SK-N-SH (cell line): ENCODE measurements around the gene EGF. TPM values are rescaled to one million over a fixed set of nuclear protein-coding genes. Genes with fewer than 3 reads are reported as not detected.

ENCODE experiments used
- CTCF ChIA-PET: fragments of 300-600, 350-600 bp; formaldehyde crosslinking; extraction: SDS; loops from one replicate; lab custom pipeline; 2021; lab: Yijun Ruan, JAX
- POLR2A ChIA-PET: fragments of 350-600 bp; sonication (Branson Sonifier 250); formaldehyde crosslinking; extraction: SDS; loops from one replicate; lab custom pipeline; 2020; ENCODE audit warnings: antibody characterized with exemption, inconsistent platforms; lab: Yijun Ruan, JAX
- DNase-seq: peaks from one replicate; pipeline ENCODE4 v3.0.0; 2012
- H2AFZ ChIP-seq: fragments of 200-600 bp; sonication (generic); 2 replicates; pipeline ENCODE4 v1.8.1; 2016; ENCODE audit warnings: antibody characterized with exemption, mild to moderate bottlenecking, low read depth
- H3F3A ChIP-seq: fragments of 200-600 bp; sonication (generic); replicated peaks from 2 replicates; pipeline ENCODE3; 2016; ENCODE audit warnings: antibody characterized with exemption, mild to moderate bottlenecking; ENCODE audit not compliant: insufficient read depth
- H3K27ac ChIP-seq, 2 experiments: fragments of 200-500 bp in 1 of 2; fragments of 200-600 bp in 1 of 2; sonication (Bioruptor generic) in 1 of 2; sonication (generic), shearing (Covaris generic) in 1 of 2; 2 replicates each; pipeline versions ENCODE4 v1.5.1 to v1.6.1; 2014 to 2016; ENCODE audit warnings: low read depth in 2 of 2, inconsistent platforms in 1 of 2, low read length in 1 of 2, mild to moderate bottlenecking in 1 of 2, mixed read lengths in 1 of 2
- H3K27me3 ChIP-seq: fragments of 200-600 bp; sonication (generic), shearing (Covaris generic); 2 replicates; pipeline ENCODE4 v1.6.1; 2016; ENCODE audit warnings: mixed run types; ENCODE audit not compliant: insufficient read depth
- H3K36me3 ChIP-seq, 2 experiments: fragments of 200-500 bp in 1 of 2; fragments of 200-600 bp in 1 of 2; sonication (Bioruptor generic) in 1 of 2; sonication (generic) in 1 of 2; replicated peaks in 1 of 2; 2 replicates each; pipeline versions ENCODE3 to v1.5.1; 2014 to 2016; ENCODE audit warnings: low read length in 1 of 2, mild to moderate bottlenecking in 1 of 2; ENCODE audit not compliant: insufficient read depth in 2 of 2, control insufficient read depth in 1 of 2
- H3K4me1 ChIP-seq, 2 experiments: fragments of 200-500 bp in 1 of 2; fragments of 200-600 bp in 1 of 2; sonication (Bioruptor generic) in 1 of 2; sonication (generic), shearing (Covaris generic) in 1 of 2; 2 replicates each; pipeline versions ENCODE4 v1.5.1 to v1.6.1; 2014 to 2016; ENCODE audit warnings: low read depth in 1 of 2, low read length in 1 of 2, mixed run types in 1 of 2; ENCODE audit not compliant: insufficient read depth in 2 of 2, control insufficient read depth in 1 of 2
- H3K4me2 ChIP-seq: fragments of 200-600 bp; sonication (generic), shearing (Covaris generic); 2 replicates; pipeline ENCODE4 v1.6.1; 2017; ENCODE audit warnings: mixed run types
- H3K4me3 ChIP-seq, 2 experiments: fragments of 200-500 bp in 1 of 2; fragments of 200-600 bp in 1 of 2; sonication (Bioruptor generic) in 1 of 2; sonication (generic), shearing (Covaris generic) in 1 of 2; 2 replicates each; pipeline versions ENCODE4 v1.5.1 to v1.8.1; 2014 to 2016; ENCODE audit warnings: low read depth in 2 of 2, inconsistent platforms in 1 of 2, low read length in 1 of 2, mild to moderate bottlenecking in 1 of 2, mixed read lengths in 1 of 2, moderate library complexity in 1 of 2
- H3K79me2 ChIP-seq: fragments of 200-600 bp; sonication (generic); 2 replicates; pipeline ENCODE4 v1.8.1; 2017; ENCODE audit warnings: mild to moderate bottlenecking; ENCODE audit not compliant: insufficient read depth
- H3K9ac ChIP-seq: fragments of 200-600 bp; sonication (generic); 2 replicates; pipeline ENCODE4 v1.6.1; 2017; ENCODE audit warnings: mixed run types
- H3K9me2 ChIP-seq: fragments of 200-600 bp; sonication (generic); 2 replicates; pipeline ENCODE4 v1.6.1; 2017; ENCODE audit warnings: mixed run types
- H3K9me3 ChIP-seq: fragments of 200-600 bp; sonication (generic); 2 replicates; pipeline ENCODE4 v1.6.1; 2017; ENCODE audit warnings: mixed run types, mild to moderate bottlenecking, moderate library complexity
- H4K20me1 ChIP-seq: fragments of 200-600 bp; sonication (generic); 2 replicates; pipeline ENCODE4 v1.6.1; 2017; ENCODE audit warnings: mild to moderate bottlenecking, mixed run types; ENCODE audit not compliant: insufficient read depth
- ELF1 ChIP-seq: IDR thresholded peaks from 2 replicates; pipeline ENCODE4 v1.4.0; 2012
- EP300 ChIP-seq, 2 experiments: IDR thresholded peaks; 2 replicates each; pipeline versions ENCODE4 v1.4.0 to v1.6.1; 2012; ENCODE audit warnings: borderline replicate concordance in 1 of 2, low read depth in 1 of 2, low read length in 1 of 2
- EZH2phosphoT487 ChIP-seq: fragments of 200-600 bp; sonication (generic); IDR thresholded peaks from 2 replicates; pipeline ENCODE4 v1.6.1; 2017; ENCODE audit warnings: low read depth, mixed run types, mild to moderate bottlenecking, antibody characterized with exemption, moderate library complexity, borderline replicate concordance
- FOXM1 ChIP-seq: IDR thresholded peaks from 2 replicates; pipeline ENCODE4 v1.4.0; 2012; ENCODE audit warnings: low read depth, mild to moderate bottlenecking
- GABPA ChIP-seq: IDR thresholded peaks from 2 replicates; pipeline ENCODE4 v1.4.0; 2012; ENCODE audit warnings: low read depth, mild to moderate bottlenecking
- GATA2 ChIP-seq: sonication (generic); formaldehyde crosslinking; IDR thresholded peaks from 2 replicates; pipeline ENCODE4 v1.5.0; 2020; ENCODE audit warnings: mild to moderate bottlenecking, missing genetic modification reagents
- JUND ChIP-seq: IDR thresholded peaks from 2 replicates; pipeline ENCODE4 v1.4.0; 2012
- NRF1 ChIP-seq: IDR thresholded peaks from 2 replicates; pipeline ENCODE4 v1.6.1; 2012; ENCODE audit warnings: low read depth, mild to moderate bottlenecking, low read length
- PBX3 ChIP-seq: IDR thresholded peaks from 2 replicates; pipeline ENCODE4; 2012
- RCOR1 ChIP-seq: fragments of 150-350 bp; IDR thresholded peaks from 2 replicates; pipeline ENCODE4 v1.6.1; 2017; ENCODE audit warnings: antibody characterized with exemption, low read length
- RFX5 ChIP-seq: IDR thresholded peaks from 2 replicates; pipeline ENCODE4 v1.6.1; 2012; ENCODE audit warnings: mild to moderate bottlenecking, improper control_type of control experiment, low read length
- SMC3 ChIP-seq: IDR thresholded peaks from 2 replicates; pipeline ENCODE4 v1.6.1; 2012; ENCODE audit warnings: low read depth, low read length, improper control_type of control experiment
- TAF1 ChIP-seq: IDR thresholded peaks from 2 replicates; pipeline ENCODE4 v1.6.1; 2012; ENCODE audit warnings: low read depth, mild to moderate bottlenecking, low read length, moderate library complexity, borderline replicate concordance
- TCF12 ChIP-seq: IDR thresholded peaks from 2 replicates; pipeline ENCODE4 v1.4.0; 2012
- TEAD4 ChIP-seq: IDR thresholded peaks from 2 replicates; pipeline ENCODE4 v1.4.0; 2012; ENCODE audit warnings: mild to moderate bottlenecking, borderline replicate concordance; ENCODE audit not compliant: insufficient read depth
- YY1 ChIP-seq: IDR thresholded peaks from 2 replicates; pipeline ENCODE4 v1.4.0; 2012; ENCODE audit warnings: low read depth, mild to moderate bottlenecking
- WGBS: methylation state at CpG from one replicate; pipeline ENCODE4 v1.1.6; 2017; ENCODE audit warnings: low lambda C conversion rate; 5-methylcytosine and 5-hydroxymethylcytosine counted together
- polyA plus RNA-seq, 3 experiments: library from polyadenylated mRNA; depleted of rRNA; stranded (reverse); fragments of >200 nt; gene quantifications; 2 replicates each; pipeline ENCODE4 v1.2.3, GENCODE V29; 2012
- TF ChIP-seq, protein P1 (sequence below): IDR thresholded peaks from 2 replicates; pipeline ENCODE4 v1.6.1; 2012; ENCODE audit warnings: mild to moderate bottlenecking, low read depth, low read length, moderate library complexity
- TF ChIP-seq, protein P2 (sequence below): fragments of 150-350 bp; IDR thresholded peaks from 2 replicates; pipeline ENCODE4 v1.6.1; 2017; ENCODE audit warnings: antibody characterized with exemption, low read length, low read depth, borderline replicate concordance
- TF ChIP-seq, protein P3 (sequence below): fragments of 200-600 bp; sonication (generic); IDR thresholded peaks from 2 replicates; pipeline ENCODE4 v1.6.1; 2017; ENCODE audit warnings: antibody characterized with exemption, mild to moderate bottlenecking, moderate library complexity

The EGF gene
- polyA plus RNA-seq, 1 of the 3 experiments (the other 2 are of a cell fraction) = 0.89 TPM

DNA sequence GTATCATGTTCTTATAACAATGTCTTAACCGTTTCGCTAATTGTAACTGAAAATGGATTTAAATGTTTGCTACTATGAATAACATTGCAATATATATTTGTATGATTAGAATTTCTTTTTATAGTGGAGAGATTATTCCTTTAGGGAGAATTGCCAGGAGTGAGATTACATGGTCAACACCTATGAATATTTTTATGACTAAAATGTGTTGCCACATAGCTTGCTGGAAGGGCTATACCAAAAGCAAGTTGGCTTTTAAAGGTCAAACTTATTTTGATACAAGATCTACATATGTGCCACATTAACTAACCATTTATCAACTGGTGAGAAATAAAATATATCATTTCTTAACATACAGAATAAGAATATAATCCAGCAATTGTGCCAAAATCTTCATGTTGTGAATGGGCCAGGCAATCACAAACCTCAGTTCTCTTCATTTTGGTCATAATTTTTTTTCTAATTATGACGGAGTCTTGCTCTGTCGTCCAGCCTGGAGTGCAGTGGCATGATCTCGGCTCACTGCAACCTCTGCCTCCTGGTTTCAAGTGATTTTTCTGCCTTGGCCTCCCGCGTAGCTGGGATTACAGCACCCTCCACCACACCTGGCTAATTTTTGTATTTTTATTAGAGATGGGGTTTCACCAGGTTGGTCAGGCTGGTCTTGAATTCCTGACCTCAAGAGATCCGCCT, 10.0 kb upstream of the EGF start (continued):
- TF ChIP-seq, protein P1, sequence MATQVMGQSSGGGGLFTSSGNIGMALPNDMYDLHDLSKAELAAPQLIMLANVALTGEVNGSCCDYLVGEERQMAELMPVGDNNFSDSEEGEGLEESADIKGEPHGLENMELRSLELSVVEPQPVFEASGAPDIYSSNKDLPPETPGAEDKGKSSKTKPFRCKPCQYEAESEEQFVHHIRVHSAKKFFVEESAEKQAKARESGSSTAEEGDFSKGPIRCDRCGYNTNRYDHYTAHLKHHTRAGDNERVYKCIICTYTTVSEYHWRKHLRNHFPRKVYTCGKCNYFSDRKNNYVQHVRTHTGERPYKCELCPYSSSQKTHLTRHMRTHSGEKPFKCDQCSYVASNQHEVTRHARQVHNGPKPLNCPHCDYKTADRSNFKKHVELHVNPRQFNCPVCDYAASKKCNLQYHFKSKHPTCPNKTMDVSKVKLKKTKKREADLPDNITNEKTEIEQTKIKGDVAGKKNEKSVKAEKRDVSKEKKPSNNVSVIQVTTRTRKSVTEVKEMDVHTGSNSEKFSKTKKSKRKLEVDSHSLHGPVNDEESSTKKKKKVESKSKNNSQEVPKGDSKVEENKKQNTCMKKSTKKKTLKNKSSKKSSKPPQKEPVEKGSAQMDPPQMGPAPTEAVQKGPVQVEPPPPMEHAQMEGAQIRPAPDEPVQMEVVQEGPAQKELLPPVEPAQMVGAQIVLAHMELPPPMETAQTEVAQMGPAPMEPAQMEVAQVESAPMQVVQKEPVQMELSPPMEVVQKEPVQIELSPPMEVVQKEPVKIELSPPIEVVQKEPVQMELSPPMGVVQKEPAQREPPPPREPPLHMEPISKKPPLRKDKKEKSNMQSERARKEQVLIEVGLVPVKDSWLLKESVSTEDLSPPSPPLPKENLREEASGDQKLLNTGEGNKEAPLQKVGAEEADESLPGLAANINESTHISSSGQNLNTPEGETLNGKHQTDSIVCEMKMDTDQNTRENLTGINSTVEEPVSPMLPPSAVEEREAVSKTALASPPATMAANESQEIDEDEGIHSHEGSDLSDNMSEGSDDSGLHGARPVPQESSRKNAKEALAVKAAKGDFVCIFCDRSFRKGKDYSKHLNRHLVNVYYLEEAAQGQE = no peak

DNA sequence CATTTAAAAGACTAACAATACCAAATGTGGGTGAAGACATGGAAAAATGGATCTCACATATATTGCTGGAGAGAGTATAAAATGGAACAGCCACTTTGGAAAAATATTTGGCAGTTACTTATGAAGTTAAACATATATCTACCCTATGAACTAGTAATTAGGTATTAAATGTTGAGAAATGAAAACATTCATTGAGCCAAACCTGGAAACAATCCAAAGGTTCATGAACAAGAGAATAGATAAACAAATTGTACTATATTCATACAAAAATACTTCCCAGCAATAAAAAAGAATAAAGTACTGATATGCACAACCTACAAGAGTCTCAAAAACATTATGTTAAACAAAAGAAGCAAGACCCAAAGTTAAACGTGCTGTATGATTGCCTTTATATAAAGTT, 4.0 kb upstream of the EGF start:
- H3K9me3 ChIP-seq = no peaks in the 10 kb centered on the region
- 10% methylated on average over 1 of the region's 1 CpG for WGBS
- H3K4me1 ChIP-seq = no peaks in the 10 kb centered on the region
- no peak overlapping the region for H3K27ac ChIP-seq
- no peaks in the 10 kb centered on the region for H3K27me3 ChIP-seq
- POLR2A ChIA-PET = no interaction called here
- H3K79me2 ChIP-seq = no peaks in the 10 kb centered on the region
- no peak overlapping the region for H3K9ac ChIP-seq
- H2AFZ ChIP-seq = no peak overlapping the region
- no peaks in the 10 kb centered on the region for H3K9me2 ChIP-seq
- H3K36me3 ChIP-seq = no peaks in the 10 kb centered on the region
- H3K4me3 ChIP-seq = no peak overlapping the region
- DNase-seq = no peak
- CTCF ChIA-PET = interaction anchor here (0.8 kb wide), 1 partner anchor 7 kb away, joined by 3 read pairs; no protein-coding TSS in a partner anchor
- H3F3A ChIP-seq = no peaks in the 10 kb centered on the region
- no peak overlapping the region for H3K4me2 ChIP-seq
- no peaks in the 10 kb centered on the region for H4K20me1 ChIP-seq
- TF ChIP-seq TCF12 = no peak
- TF ChIP-seq ELF1 = no peak
- TF ChIP-seq EZH2phosphoT487 = no peak
- TF ChIP-seq, protein P1 = no peak
- no peak for TF ChIP-seq GABPA
- no peak for TF ChIP-seq EP300 (IDR thresholded peaks at IDR 0.05; ENCODE audit: borderline replicate concordance in 1 of 2, low read depth in 1 of 2, low read length in 1 of 2)
- TF ChIP-seq SMC3 = no peak
- TF ChIP-seq TEAD4 = no peak
- no peak for TF ChIP-seq NRF1
- no peak for TF ChIP-seq JUND
- no peak for TF ChIP-seq YY1
- TF ChIP-seq PBX3 = no peak
- TF ChIP-seq TAF1 = no peak
- TF ChIP-seq, protein P2, sequence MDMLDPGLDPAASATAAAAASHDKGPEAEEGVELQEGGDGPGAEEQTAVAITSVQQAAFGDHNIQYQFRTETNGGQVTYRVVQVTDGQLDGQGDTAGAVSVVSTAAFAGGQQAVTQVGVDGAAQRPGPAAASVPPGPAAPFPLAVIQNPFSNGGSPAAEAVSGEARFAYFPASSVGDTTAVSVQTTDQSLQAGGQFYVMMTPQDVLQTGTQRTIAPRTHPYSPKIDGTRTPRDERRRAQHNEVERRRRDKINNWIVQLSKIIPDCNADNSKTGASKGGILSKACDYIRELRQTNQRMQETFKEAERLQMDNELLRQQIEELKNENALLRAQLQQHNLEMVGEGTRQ = no peak
- no peak for TF ChIP-seq RCOR1
- TF ChIP-seq FOXM1 = no peak
- TF ChIP-seq GATA2 (CRISPR knock-in tag) = no peak
- TF ChIP-seq, protein P3, sequence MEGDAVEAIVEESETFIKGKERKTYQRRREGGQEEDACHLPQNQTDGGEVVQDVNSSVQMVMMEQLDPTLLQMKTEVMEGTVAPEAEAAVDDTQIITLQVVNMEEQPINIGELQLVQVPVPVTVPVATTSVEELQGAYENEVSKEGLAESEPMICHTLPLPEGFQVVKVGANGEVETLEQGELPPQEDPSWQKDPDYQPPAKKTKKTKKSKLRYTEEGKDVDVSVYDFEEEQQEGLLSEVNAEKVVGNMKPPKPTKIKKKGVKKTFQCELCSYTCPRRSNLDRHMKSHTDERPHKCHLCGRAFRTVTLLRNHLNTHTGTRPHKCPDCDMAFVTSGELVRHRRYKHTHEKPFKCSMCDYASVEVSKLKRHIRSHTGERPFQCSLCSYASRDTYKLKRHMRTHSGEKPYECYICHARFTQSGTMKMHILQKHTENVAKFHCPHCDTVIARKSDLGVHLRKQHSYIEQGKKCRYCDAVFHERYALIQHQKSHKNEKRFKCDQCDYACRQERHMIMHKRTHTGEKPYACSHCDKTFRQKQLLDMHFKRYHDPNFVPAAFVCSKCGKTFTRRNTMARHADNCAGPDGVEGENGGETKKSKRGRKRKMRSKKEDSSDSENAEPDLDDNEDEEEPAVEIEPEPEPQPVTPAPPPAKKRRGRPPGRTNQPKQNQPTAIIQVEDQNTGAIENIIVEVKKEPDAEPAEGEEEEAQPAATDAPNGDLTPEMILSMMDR = no peak
- no peak for TF ChIP-seq RFX5
